ENCODE data around the gene C6orf132. TPM values are rescaled to one million over a fixed set of nuclear protein-coding genes. Genes with fewer than 3 reads are reported as not detected.

Gene C6orf132
- total and polyA plus RNA-seq, 10 of the 15 experiments (the other 5 are each of a cell fraction or from before 2014, with no cell fraction given), result 0.04 to 0.05 TPM; not detected in 8

- SMC1A ChIA-PET (ENCODE audit: uncharacterized antibody, unreplicated experiment), result no interaction called here
- TF ChIP-seq LARP7 (IDR thresholded peaks at IDR 0.05) (no peak), NR2C2 (IDR thresholded peaks at IDR 0.05; ENCODE audit: borderline replicate concordance, control insufficient read depth, insufficient read length, low read depth) (no peak), EZH2 (IDR thresholded peaks at IDR 0.05; ENCODE audit: borderline replicate concordance, control insufficient read depth, low read depth, low read length) (no peak), SMAD5 (IDR thresholded peaks at IDR 0.05; ENCODE audit: low read depth) (no peak), SP1 (IDR thresholded peaks at IDR 0.05; ENCODE audit: low read depth, low read length) (no peak), ZNF384 (IDR thresholded peaks at IDR 0.05; ENCODE audit: borderline replicate concordance, low read depth, low read length) (no peak), NFYA (IDR thresholded peaks at IDR 0.05; ENCODE audit: borderline replicate concordance, low read depth, low read length) (no peak), CEBPZ (IDR thresholded peaks at IDR 0.05; ENCODE audit: low read depth, low read length) (no peak), POLR2AphosphoS2 (IDR thresholded peaks at IDR 0.05; ENCODE audit: low read depth, low read length) (no peak), REST (IDR thresholded peaks at IDR 0.05; ENCODE audit: low read depth, low read length) (no peak), IKZF1 (conservative IDR thresholded peaks at IDR 0.05) (no peak), RCOR1 (conservative IDR thresholded peaks at IDR 0.05; ENCODE audit: low read depth, low read length) (no peak), YBX1 (IDR thresholded peaks at IDR 0.05) (no peak), ZNF217 (IDR thresholded peaks at IDR 0.05) (no peak), CBX5 (IDR thresholded peaks at IDR 0.05; ENCODE audit: low read depth) (no peak), EGR1 (IDR thresholded peaks at IDR 0.05; ENCODE audit: borderline replicate concordance in 1 of 2, low read depth in 2 of 2, low read length in 2 of 2) (no peak), ZBTB33 (IDR thresholded peaks at IDR 0.05) (no peak)
Observed at GRCh38 chr6:42159431-42160024, 17.1 kb upstream of the C6orf132 start.

More at GRCh38 chr6:42159431-42160024, 17.1 kb upstream of the C6orf132 start:
- no peaks in the 10 kb centered on the region for H3K79me2 ChIP-seq (ENCODE audit: control insufficient read depth, insufficient read depth, low read length)
- no peaks in the 10 kb centered on the region for H4K20me1 ChIP-seq (ENCODE audit: control insufficient read depth, insufficient read depth)
- ChIA-PET POLR2A (no interaction called here), CTCF (no interaction called here), RAD21 (ENCODE audit: unreplicated experiment) (no interaction called here)
- FAIRE-seq (no peak), DNase-seq (ENCODE audit: low read depth, low spot score) (no peak), ATAC-seq (no peak)
- 31% methylated on average over 4 of the region's 4 CpGs for WGBS (ENCODE audit: insufficient coverage, insufficient replicate concordance, low lambda C conversion rate, missing lambda C conversion rate)
- intact Hi-C loops (cut with micrococcal nuclease; ENCODE audit: unreplicated experiment), result no loop called here
- BruUV-seq (replicated peaks), result no TSS peak
- peaks cover 0 to 3% of the 10 kb centered on the region in 2 experiments; a peak in 2 of 4 replicates for H3K27me3 ChIP-seq (replicated peaks in 1 of 2; ENCODE audit: control insufficient read depth in 2 of 2, insufficient read depth in 2 of 2, low read length in 1 of 2)
- H3K9ac ChIP-seq (ENCODE audit: control insufficient read depth, insufficient read depth, low read length), result no peak overlapping the region
- in situ Hi-C loops (cut with MboI), result no loop called here
- H3K27ac ChIP-seq (ENCODE audit: control insufficient read depth, insufficient read depth), result no peak overlapping the region
- H3K9me3 ChIP-seq (replicated peaks; ENCODE audit: control insufficient read depth, insufficient read depth, low read length), result no peaks in the 10 kb centered on the region
- no peak overlapping the region for H2AFZ ChIP-seq (ENCODE audit: control insufficient read depth, low read depth, low read length)
- H3K4me1 ChIP-seq (ENCODE audit: control insufficient read depth, insufficient read depth, low read length), result no peaks in the 10 kb centered on the region
- no peak overlapping the region for H3K4me2 ChIP-seq (ENCODE audit: control insufficient read depth, insufficient read depth)
- no peaks in the 10 kb centered on the region for H3K36me3 ChIP-seq (ENCODE audit: control insufficient read depth in 2 of 2, insufficient read depth in 2 of 2, low read length in 1 of 2)
- H3K4me3 ChIP-seq, result no peak overlapping the region

Data from GM12878 (cell line).